Progenitor cell of endocrine pancreas (in vitro differentiated cells): ENCODE data around the gene NGFR. TPM values are rescaled to one million over a fixed set of nuclear protein-coding genes. Genes with fewer than 3 reads are reported as not detected.

Source experiments
- DNase-seq: peaks from one replicate; pipeline ENCODE4 v3.0.0; 2021; ENCODE audit warnings: low spot score; ENCODE audit not compliant: unreplicated experiment
- H3K27ac Mint-ChIP-seq: 2 replicates; pipeline ENCODE4 v1.8.0; 2021; ENCODE audit warnings: mild to moderate bottlenecking, moderate library complexity, mixed read lengths
- H3K27me3 Mint-ChIP-seq: 2 replicates; pipeline ENCODE4 v1.8.0; 2021; ENCODE audit warnings: mixed read lengths
- H3K36me3 Mint-ChIP-seq: 2 replicates; pipeline ENCODE4 v1.8.0; 2022; ENCODE audit warnings: mixed read lengths; ENCODE audit not compliant: insufficient read depth
- H3K4me1 Mint-ChIP-seq: 2 replicates; pipeline ENCODE4 v1.8.0; 2021; ENCODE audit warnings: low read depth, mixed read lengths
- H3K4me3 Mint-ChIP-seq: 2 replicates; pipeline ENCODE4 v1.8.0; 2021; ENCODE audit warnings: low read depth, mild to moderate bottlenecking, moderate library complexity, mixed read lengths
- H3K9me3 Mint-ChIP-seq: 2 replicates; pipeline ENCODE4 v1.8.0; 2021; ENCODE audit warnings: low read depth, mixed read lengths
- total RNA-seq: library from RNA; stranded (reverse); gene quantifications from 2 replicates; pipeline ENCODE4 v1.2.1, GENCODE V29; 2021
- TF ChIP-seq, protein P1 (sequence below): fragments of 200-600 bp; sonication (generic); IDR thresholded peaks from one replicate; pipeline ENCODE4 v1.5.0; 2021; ENCODE audit warnings: antibody characterized with exemption, mild to moderate bottlenecking; ENCODE audit not compliant: unreplicated experiment

The NGFR gene
- total RNA-seq, 1 donor from 2014 or later: 2.7 TPM

DNA sequence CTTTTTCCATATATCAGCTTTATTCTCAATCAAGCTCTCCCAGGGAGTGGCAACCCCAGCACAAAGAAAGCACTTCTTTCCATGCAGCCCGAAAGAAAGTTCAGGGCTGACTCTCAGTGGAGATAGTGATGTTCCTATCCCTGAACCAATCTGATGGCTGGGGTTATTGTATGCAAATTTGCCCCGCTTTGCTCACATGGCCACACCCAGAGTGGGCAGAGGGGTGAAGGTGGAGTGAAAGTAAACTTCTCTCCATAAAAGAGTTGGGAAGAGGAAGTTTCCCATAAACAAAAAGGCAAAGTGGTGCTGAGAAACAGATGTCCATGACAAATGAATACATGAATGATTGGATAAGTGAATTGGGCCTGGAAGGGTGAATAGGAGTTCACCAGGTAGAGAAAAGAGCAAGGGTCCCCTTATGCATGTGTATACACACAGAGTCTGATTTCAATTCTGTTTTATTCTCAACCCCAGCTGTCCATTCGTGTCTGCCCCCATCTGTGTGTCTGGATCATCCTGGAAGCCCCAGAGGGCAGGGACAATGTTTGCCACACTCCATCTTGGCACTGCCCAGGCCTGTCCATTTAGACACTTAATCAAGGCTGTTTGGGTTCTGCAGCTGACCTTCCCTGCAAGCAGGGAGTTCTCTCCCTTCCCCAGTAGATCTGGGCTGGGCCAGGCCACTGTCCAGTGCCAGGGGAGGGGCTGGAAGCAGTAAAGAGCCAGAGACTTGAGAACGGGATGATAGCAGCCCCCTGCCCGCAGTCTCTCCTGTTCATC lies 14.1 kb upstream of the NGFR start:
- H3K4me1 Mint-ChIP-seq: peaks cover 5% of the 10 kb centered on the region
- no peak overlapping the region for H3K27ac Mint-ChIP-seq

DNA sequence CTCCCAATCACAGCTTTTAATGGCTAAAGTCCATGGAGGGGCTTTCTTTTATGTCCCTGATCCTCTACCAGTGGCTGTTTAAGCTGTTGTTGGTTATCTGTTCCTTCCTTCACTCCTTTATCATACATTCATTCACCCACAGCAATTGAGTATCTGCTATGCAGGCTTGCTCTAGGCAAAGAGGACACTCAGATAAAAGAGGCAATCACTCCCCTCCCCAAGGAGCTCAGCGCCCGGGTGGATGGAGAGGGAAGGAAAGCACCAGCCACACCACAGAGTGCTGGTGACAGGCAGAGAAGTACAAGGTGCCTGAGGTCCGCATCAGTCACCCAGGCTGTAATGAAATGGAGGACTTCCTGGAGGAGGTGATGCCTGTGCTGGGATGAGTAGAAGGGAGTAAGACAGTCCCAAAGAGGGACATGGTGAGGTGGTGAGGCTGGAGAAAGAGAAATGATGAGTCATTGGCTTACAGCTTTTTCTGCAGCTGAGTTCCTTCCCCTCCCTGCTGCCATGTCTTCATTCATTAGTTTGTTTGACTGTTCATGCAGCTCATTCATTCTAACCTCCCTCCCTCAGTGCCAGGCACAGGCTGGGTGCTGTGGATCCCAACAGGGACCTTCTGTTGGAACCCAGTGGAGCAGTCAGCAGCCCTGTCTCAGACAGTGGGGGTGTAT lies 12.8 kb upstream of the NGFR start:
- Mint-ChIP-seq H3K9me3 (no peaks in the 10 kb centered on the region), H3K4me3 (no peak overlapping the region), H3K36me3 (no peaks in the 10 kb centered on the region), H3K27ac (no peak overlapping the region), H3K27me3 (peaks cover 82% of the 10 kb centered on the region), H3K4me1 (peaks cover 5% of the 10 kb centered on the region)
- no peak for DNase-seq
- TF ChIP-seq, protein P1, sequence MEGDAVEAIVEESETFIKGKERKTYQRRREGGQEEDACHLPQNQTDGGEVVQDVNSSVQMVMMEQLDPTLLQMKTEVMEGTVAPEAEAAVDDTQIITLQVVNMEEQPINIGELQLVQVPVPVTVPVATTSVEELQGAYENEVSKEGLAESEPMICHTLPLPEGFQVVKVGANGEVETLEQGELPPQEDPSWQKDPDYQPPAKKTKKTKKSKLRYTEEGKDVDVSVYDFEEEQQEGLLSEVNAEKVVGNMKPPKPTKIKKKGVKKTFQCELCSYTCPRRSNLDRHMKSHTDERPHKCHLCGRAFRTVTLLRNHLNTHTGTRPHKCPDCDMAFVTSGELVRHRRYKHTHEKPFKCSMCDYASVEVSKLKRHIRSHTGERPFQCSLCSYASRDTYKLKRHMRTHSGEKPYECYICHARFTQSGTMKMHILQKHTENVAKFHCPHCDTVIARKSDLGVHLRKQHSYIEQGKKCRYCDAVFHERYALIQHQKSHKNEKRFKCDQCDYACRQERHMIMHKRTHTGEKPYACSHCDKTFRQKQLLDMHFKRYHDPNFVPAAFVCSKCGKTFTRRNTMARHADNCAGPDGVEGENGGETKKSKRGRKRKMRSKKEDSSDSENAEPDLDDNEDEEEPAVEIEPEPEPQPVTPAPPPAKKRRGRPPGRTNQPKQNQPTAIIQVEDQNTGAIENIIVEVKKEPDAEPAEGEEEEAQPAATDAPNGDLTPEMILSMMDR: no peak

More for the DNA sequence above, 14.1 kb upstream of the NGFR start:
- no peaks in the 10 kb centered on the region for H3K9me3 Mint-ChIP-seq
- H3K27me3 Mint-ChIP-seq: peaks cover 85% of the 10 kb centered on the region
- no peaks in the 10 kb centered on the region for H3K36me3 Mint-ChIP-seq
- TF ChIP-seq, protein P1: no peak
- DNase-seq: no peak
- H3K4me3 Mint-ChIP-seq: no peak overlapping the region

DNA sequence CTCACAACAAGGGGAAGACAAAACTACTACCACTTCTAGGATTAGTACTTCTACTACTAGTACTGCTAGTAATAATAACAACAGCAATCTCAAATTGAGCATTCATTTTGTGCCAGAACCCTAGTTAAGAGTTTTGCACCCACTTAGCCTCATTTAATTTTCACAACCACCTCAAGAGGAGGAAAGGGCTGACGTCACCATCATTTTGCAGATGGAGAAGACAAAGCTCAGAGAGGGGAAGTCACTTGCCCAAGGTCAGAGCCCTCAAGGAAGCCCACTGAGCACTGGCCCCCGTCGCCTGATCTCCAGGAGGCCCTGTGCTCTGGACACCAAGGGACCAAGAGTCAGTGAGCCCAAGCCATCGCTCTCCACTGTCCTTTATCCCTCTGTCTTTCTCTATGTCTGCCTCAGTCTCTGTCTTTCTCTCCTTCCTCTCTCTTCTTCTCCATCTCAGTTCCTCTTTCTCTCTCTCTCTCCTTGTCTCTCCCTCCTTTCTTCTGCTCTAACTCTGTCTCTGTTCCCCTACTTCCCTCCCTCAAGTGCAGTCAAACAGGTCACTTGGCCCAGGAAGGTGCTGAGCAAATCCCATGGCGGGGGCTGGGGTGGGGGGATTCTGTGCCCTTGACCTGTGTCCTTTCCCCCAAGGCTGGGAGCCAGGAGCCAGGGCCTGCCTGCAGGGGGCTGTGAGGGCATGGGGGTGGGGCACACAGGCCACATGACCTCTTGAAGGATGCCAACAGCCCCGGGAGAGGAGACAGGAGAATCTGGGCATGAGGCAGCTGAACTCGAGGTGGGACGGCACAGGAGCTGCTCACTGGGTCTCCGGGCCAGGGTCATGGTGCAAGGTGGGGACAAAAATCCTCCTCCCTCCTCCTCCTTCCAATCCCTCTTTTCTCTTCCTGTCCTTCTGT lies 11.2 kb upstream of the NGFR start:
- Mint-ChIP-seq H3K9me3 (no peaks in the 10 kb centered on the region), H3K4me1 (peaks cover 5% of the 10 kb centered on the region), H3K27me3 (peaks cover 74% of the 10 kb centered on the region), H3K36me3 (no peaks in the 10 kb centered on the region), H3K27ac (no peak overlapping the region), H3K4me3 (no peak overlapping the region)
- DNase-seq: no peak
- TF ChIP-seq, protein P1: no peak

DNA sequence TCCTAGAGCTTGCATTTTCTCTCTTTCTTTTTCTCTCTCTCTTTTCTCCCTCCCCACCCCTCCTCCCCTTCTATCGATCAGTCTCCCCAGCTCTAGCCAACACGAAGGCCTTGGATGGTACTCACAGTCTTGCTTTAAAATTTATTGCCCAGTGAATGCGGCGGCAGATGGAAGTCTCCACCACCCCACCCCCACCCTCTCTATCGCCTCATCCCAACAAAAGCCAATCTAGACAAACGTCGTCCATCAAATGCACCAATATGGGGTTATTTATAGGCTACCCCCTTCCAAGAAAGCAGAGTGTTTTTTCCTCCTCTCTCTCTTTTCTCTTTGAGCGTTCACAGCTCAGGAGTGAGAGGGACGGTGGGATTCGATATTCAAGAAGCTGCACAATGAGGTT lies 10.5 kb upstream of the NGFR start:
- Mint-ChIP-seq H3K27me3 (peaks cover 74% of the 10 kb centered on the region), H3K4me3 (no peak overlapping the region), H3K4me1 (peaks cover 5% of the 10 kb centered on the region), H3K9me3 (no peaks in the 10 kb centered on the region), H3K36me3 (no peaks in the 10 kb centered on the region), H3K27ac (no peak overlapping the region)
- TF ChIP-seq, protein P1: no peak
- DNase-seq: no peak
